A549 treated with CORT108297 at 1 μM for 4 hours (cell line): Measurements from ENCODE around the gene PHLDB2. TPM values are rescaled to one million over a fixed set of nuclear protein-coding genes. Genes with fewer than 3 reads are reported as not detected.

Experiments
- total RNA-seq: library from RNA; stranded (reverse); fragments of 200-300 nt; extraction: Qiagen RNA extraction; gene quantifications from 5 replicates; pipeline ENCODE4 v1.2.3, GENCODE V29; 2022

PHLDB2 gene
- 15.6 to 26.6 TPM (median 24.5 TPM) in 5 replicates for total RNA-seq

DNA sequence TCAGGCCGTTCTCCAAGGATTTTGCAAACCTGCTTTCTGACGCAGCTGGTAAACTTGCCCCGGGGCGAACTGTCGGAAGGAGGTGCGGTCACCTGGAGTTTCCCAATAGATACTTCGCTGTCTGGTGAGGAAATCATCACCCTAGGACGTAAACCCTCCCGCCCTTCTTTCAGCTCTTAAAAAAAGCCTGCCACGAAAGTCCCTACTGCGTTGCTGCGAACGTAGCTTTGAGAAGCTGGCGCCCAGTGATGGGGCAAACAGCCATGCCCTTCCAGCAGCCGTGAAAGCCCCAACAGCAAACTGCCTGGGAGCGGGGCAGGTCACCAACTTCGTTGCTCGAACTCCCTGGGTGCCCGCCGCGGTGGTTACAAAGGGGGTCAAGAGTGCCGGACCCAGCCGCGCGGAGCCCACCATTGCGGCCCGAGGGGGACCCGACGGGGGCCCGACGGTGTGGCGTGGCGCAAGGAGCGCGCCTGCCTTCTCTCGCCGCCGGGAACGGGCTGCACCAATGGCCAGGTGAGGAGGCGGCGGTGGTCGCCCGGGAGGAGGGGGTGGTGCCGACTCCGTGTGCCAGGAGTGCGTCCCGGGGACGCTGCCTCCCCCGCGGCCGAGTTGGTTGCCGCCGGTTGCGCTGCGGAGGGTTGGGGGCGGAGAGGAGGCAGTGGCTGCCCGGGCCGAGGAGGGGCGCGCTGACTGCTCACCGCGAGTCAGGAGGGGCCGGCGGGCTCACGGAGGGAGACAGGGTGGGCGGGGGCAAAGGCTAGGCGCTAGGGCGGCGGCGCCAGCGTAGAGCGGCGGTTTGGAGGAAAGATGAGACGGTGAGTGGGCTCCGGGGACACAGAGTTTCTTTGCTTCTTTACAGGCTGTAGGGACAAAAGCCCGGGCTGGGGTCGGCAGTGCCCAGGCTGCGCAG, at the start of gene PHLDB2:
PHLDB2 (plus strand) TSS at position 205 of the 913 bp plus-strand sequence. CDS start 24,813 bp downstream, outside the sequence.

GRCh38 chr3:111978583-111979433, 119.7 kb downstream of the PHLDB2 start, which contains the start of gene ABHD10:
Gene ABHD10, plus strand, starts transcription at chr3:111979026. Its CDS starts 36 bp downstream, at chr3:111979062.

DNA sequence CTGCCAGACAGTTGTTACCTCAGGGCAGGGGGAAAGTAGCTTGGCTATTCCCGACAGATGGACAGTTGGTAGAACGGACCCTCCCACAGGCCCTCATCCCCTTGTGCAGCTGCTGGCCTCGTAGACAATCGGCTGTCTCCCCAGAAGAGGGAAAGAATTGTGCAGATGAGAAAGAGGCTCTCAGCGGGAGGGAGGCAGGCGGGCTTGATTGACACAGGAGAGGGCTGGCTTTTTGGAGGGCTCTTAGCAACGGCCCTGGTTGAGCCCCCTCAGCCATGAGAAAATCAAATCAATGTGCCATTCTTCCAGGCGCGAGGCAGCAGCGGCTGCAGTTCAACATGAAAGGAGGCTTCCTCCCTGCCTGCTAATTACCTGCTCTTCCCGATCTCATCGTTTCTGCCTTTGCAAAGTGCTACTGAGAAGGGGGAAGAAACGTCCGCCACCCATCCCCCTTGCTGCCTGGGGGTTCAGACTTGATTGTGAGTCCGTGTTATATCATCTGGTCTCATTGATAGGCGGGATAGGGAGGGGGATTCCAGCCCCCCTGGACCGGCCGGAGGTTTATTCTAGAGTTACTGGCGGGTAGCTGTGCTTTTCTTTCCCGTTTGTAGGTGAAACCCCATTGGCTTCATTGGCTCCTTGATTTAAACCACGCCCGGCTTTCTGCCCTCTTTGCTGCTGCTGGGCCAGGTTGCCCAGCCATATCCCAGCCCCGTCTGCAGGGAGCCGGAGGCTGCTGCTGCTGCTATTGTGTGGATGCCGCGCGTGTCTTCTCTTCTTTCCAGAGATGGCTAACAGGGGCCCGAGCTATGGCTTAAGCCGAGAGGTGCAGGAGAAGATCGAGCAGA, 139.8 kb downstream of the PHLDB2 start, which contains the start of gene TAGLN3:
TAGLN3 (plus strand) TSS at position 287 of the 848 bp plus-strand sequence; CDS start at position 788, 501 bp downstream.

Other genes with a start within 250 kb of the PHLDB2 start
- 6.7 to 9.0 TPM (median 7.2 TPM) in 5 replicates for gene PLCXD2, start 184.6 kb upstream of the PHLDB2 start, total RNA-seq
- gene ABHD10, start 119.8 kb downstream of the PHLDB2 start, total RNA-seq = 21.3 to 23.7 TPM (median 22.6 TPM) in 5 replicates
- gene TAGLN3, start 139.7 kb downstream of the PHLDB2 start, total RNA-seq = not detected in 5 replicates
- 0.02 to 0.18 TPM (median 0.09 TPM) in 5 replicates for gene TMPRSS7, start 175.5 kb downstream of the PHLDB2 start, total RNA-seq
- 10.6 to 14.8 TPM (median 14.3 TPM) in 5 replicates for gene C3orf52, start 227.1 kb downstream of the PHLDB2 start, total RNA-seq